Stimulated activated CD8-positive, alpha-beta memory T cell treated with anti-CD3 and anti-CD28 coated beads, Interleukin-7, amount 100 ng/mL, for 4 hours (primary cell): ENCODE data around the gene CRB2.

Source experiments
- DNase-seq, 2 donors: peaks; one replicate each; pipeline ENCODE4 v3.0.0-alpha.2; 2020; ENCODE audit warnings: low read depth in 2 of 2

Gene CRB2

GRCh38 chr9:123364241-123364824 is 8.3 kb downstream of the CRB2 start:
- DNase-seq: no peak

DNA sequence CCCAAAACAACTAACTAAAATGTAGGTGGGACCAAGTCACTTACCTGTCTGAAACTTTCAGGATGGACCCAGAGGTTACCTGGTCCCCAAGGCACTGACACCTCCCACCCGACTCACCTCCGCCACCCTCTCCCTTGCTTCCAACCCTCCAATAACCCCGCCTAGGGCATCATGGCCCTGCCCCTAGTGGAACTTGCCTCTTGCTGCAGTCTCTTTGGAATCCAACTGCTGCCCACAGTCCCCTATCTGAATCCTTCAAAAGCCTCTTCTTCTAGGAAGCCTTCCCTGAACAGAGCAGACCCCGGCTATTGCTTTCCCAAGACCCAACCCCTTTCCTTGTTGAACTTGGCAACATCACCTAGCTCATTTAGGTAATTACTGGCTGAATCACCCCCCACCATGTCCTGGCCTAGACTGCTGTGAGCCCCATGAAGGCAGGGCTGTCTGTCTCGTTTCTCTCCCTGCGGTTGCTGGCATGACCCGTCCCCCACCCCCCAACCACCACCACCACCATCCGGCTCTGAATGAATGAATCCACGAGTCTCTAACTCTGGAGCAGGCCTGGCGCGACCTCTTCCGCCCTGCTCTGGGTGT is 9.4 kb downstream of the CRB2 start:
- no peak for DNase-seq

DNA sequence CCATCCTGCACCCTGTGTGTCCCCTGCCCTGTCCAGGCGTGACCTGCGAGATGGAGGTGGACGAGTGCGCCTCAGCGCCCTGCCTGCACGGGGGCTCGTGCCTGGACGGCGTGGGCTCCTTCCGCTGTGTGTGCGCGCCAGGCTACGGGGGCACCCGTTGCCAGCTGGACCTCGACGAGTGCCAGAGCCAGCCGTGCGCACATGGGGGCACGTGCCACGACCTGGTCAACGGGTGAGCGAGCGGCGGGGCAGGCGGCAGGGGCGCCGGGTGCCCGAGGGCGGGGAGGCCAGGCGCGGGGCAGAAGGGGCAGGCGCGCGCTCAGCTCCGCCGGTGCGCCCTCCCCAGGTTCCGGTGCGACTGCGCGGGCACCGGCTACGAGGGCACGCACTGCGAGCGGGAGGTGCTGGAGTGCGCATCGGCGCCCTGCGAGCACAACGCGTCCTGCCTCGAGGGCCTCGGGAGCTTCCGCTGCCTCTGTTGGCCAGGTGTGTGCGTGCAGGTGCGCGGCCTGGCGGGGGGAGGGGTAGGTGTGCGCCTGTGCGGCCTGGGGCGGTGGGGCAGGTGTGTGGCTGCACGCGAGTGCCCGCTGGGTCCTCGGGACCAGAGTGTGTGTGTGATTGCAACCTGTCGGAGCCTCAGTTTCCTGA is 10.0 kb downstream of the CRB2 start:
- no peak for DNase-seq

GRCh38 chr9:123368023-123368422 is 12.0 kb downstream of the CRB2 start:
- DNase-seq: no peak

DNA sequence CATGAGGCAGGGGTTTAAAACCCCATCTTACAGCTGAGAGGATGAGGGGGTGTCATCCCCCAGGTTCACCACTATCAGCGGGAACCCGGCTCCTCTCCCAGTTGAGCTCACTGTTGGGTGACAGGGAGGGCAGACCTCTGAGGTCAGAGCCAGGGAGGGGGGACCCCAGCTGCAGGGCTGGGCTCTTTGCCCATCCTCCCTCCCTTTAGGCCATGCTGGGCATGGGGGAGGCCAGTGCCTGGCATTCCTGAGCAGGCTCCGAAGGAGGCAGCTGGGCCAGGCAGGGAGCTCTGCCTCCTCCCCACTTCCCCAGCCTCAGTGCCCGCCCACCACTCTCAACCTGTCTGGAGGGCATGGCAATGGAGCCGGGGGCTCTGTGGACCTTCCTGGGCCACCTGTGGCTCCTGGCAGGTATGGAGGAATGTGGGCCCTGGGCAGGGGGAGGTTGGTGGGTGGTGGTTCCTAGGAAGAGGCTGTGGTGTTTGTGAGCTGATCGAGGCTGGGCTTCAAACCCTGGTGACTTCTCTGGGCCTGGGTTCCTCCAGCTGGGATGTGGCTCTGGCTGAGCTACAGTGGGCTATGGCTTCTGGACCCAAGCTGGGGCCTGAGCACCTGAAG is 12.6 kb downstream of the CRB2 start:
- DNase-seq: no peak

DNA sequence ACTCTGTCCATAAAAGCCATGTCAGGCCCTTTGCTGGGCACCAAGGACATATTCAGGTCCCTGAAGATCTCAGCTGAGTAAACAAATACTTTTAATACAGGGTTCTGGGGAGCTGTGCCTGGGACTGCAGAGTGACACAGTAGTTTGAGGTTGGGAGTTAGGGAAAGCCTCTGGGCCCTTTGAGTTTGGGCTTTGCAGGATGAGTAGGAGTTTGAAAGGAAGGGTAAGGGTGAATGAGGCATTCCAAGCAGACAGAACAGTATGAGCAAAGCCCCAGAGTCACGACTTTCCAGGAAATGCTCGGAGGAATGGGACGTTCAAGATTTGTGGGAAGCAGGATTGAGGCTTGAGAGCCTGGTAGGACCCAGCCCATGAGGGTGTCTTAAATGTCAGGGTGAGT is 13.3 kb downstream of the CRB2 start:
- DNase-seq: no peak

- DNase-seq: no peak
Observed at GRCh38 chr9:123370108-123370507, 14.1 kb downstream of the CRB2 start.

GRCh38 chr9:123370526-123371227 is 14.7 kb downstream of the CRB2 start:
- no peak for DNase-seq

DNA sequence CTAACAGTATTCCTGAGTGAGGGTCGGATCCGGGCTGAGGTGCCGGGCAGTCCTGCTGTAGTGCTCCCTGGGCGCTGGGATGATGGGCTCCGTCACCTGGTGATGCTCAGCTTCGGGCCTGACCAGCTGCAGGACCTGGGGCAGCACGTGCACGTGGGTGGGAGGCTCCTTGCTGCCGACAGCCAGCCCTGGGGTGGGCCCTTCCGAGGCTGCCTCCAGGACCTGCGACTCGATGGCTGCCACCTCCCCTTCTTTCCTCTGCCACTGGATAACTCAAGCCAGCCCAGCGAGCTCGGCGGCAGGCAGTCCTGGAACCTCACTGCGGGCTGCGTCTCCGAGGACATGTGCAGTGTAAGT is 15.2 kb downstream of the CRB2 start:
- DNase-seq: no peak

DNA sequence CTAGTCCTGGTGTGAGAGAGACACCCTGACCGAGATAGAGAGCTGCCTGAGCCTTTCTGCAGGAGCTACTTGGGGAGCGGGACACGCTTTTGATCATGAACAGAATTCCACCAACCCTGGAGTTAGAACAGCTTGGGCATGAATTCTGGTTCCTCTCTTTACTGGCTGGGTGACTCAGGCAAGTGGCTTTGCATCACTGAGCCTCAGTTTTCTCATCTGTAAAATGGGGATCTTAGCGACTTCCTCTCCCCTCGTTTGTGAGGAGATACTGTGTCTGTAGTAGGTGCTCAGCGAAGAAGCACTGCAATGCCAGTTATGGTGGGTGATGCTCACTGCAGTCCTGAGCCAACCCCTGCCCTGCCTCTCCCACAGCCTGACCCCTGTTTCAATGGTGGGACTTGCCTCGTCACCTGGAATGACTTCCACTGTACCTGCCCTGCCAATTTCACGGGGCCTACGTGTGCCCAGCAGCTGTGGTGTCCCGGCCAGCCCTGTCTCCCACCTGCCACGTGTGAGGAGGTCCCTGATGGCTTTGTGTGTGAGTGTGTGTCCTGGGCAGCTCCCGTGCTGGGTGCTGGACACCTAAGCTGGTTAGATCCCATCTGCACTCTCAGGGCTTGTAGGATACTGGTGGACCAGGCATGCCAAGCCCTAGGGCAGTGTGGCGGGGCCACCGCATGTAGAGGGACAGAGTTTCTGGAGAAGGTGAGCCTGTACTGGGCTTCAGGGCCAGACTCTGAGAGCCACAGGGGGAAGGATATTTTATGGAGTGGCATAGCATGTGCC is 16.0 kb downstream of the CRB2 start:
- no peak for DNase-seq

DNA sequence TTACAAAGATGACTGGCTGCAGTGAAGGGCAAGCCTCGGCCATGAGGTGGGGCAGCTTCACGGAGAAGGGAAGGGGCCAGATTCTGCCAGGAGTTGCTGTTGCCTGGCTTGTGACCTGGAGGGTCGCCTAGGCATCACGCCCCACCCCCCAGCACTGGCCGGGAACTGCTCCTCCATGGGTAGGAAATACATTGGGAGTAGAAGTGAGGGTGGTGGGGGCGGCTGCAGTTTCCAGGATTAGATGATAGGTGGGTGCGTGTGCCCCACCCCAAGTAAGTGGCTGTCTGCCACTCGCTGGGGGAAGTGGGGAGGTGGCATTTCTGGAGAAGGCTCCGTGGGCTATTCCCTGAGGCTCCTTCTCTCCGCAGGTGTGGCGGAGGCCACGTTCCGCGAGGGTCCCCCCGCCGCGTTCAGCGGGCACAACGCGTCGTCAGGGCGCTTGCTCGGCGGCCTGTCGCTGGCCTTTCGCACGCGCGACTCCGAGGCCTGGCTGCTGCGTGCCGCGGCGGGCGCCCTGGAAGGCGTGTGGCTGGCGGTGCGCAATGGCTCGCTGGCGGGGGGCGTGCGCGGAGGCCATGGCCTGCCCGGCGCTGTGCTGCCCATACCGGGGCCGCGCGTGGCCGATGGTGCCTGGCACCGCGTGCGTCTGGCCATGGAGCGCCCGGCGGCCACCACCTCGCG is 16.9 kb downstream of the CRB2 start:
- DNase-seq: no peak

DNA sequence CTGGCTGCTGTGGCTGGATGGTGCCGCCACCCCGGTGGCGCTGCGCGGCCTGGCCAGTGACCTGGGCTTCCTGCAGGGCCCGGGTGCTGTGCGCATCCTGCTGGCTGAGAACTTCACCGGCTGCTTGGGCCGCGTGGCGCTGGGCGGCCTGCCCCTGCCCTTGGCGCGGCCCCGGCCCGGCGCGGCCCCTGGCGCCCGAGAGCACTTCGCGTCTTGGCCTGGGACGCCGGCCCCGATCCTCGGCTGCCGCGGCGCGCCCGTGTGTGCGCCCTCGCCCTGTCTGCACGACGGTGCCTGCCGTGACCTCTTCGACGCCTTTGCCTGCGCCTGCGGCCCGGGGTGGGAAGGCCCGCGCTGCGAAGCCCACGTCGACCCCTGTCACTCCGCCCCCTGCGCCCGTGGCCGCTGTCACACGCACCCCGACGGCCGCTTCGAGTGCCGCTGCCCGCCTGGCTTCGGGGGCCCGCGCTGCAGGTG is 17.5 kb downstream of the CRB2 start:
- DNase-seq: no peak

DNA sequence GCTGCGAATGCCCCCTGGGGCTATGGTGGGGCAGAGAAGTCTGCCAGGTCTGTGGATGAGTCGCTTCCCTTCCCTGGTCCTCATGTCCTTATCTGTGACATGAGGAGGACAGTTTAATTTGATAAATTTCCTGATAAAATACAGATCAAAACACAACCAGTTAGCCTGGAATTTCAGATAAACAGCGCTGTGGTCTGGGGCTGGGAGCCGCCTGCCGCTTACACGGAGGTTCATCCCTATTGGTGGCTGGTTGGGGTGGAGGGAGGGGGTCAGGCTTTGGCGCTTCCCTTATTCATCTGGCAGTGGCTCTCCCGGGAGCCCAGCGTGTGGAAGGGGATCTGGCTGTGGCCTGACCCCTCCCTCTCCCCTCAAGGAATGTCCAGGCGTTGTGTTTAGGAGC is 17.9 kb downstream of the CRB2 start:
- DNase-seq: no peak

- DNase-seq: no peak
Observed at GRCh38 chr9:123375469-123376132, 19.6 kb downstream of the CRB2 start.

GRCh38 chr9:123376218-123377071 is 20.4 kb downstream of the CRB2 start:
- DNase-seq: no peak

DNA sequence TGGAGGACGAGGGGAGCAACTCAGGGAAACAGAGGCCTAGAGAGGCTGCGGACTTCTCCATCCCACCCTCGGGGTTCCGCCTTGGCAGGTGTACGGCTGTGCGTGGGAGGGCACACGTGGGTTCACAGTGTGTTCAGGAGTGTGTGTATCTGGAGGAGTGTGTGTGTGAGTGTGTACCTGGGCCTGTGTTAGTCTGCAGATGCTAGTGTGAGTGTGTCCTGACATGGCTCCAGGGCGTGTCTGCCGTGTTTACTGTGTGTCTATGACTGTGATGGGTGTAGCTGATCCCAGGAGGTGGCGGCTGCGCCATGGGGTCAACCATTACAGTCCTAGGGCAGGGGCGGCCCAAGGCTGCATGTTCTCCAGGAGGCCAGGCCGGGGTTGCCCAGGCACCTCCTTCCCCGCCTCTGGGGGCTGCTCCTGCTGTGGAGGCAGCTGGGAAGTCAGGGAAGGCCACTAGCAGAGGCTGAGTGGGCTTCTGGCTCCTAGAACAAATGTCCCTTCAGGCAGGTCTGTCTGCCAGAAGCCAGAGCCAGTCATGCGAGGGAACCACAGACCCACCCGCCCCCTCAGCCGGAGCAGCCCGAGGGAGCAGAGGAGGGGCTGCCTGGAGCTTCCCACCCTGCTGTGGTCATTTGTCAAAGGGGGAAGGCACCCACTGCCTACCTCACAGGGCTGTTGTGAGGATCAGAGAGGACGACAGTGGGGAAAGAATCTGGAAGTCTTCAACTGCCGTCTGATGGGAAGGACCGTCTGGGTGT is 21.4 kb downstream of the CRB2 start:
- no peak for DNase-seq

DNA sequence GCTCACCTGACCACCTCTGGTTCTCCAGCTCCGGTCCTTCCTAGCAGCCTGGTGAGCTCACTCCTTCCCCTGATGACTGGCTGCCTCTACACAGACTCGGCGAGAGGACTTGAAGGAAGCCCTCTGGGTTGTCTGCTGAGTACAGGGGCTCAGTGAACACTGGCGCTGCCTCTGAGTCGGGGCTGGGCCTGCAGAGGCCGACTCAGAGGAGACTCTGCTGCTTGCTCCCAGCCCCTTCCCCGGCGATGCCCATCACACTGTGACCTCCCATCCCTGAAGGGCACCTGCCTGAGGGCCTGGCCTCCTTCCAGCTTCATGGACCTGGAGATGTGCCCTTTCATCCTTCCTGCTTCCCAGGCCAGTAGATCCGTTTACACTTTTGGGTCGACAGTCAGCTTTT is 22.0 kb downstream of the CRB2 start:
- DNase-seq: no peak

- no peak for DNase-seq
Observed at GRCh38 chr9:123378956-123379660, 23.1 kb downstream of the CRB2 start.
